Naive thymus-derived CD4-positive, alpha-beta T cell (primary cell): Measurements from ENCODE around the gene F12. TPM values are rescaled to one million over a fixed set of nuclear protein-coding genes. Genes with fewer than 3 reads are reported as not detected.

Experiments
- ATAC-seq: fragments of 150-1000 bp; cut with Tn5 transposase; 2 replicates; pipeline ENCODE4 v1.10.0; 2021; ENCODE audit warnings: mild to moderate bottlenecking, moderate library complexity
- CTCF ChIA-PET: fragments of 350-600 bp; sonication (Branson Sonifier 250); formaldehyde crosslinking; loops from one replicate; lab custom pipeline; 2021; ENCODE audit warnings: antibody characterized with exemption; lab: Charles Lee
- POLR2A ChIA-PET: fragments of 350-600 bp; sonication (Branson Sonifier 250); formaldehyde crosslinking; loops from one replicate; lab custom pipeline; 2021; ENCODE audit warnings: antibody characterized with exemption, inconsistent platforms; lab: Charles Lee
- DNase-seq, 9 donors: peaks; one replicate each; pipeline versions ENCODE4 v3.0.0 to v3.0.0-alpha.2; 2020 to 2022; ENCODE audit warnings: mixed read lengths in 1 of 9
- H3K27ac ChIP-seq: one replicate; pipeline ENCODE4 v1.7.0; 2013; ENCODE audit warnings: mild to moderate bottlenecking, low read depth, low read length, moderate library complexity
- H3K27me3 ChIP-seq, 2 donors: one replicate each; pipeline ENCODE4 v1.7.0; 2013; ENCODE audit warnings: low read length in 2 of 2, mild to moderate bottlenecking in 2 of 2, moderate library complexity in 2 of 2; ENCODE audit not compliant: control insufficient read depth in 2 of 2, insufficient read depth in 2 of 2
- H3K36me3 ChIP-seq, 3 experiments: 1 replicate in 2 of 3; 2 replicates in 1 of 3; pipeline ENCODE4 v1.7.0; 2013; ENCODE audit warnings: low read length in 3 of 3, mild to moderate bottlenecking in 3 of 3, moderate library complexity in 1 of 3; ENCODE audit not compliant: insufficient read depth in 3 of 3, control insufficient read depth in 2 of 3
- H3K4me1 ChIP-seq, 2 donors: one replicate each; pipeline ENCODE4 v1.7.0; 2013; ENCODE audit warnings: low read length in 2 of 2, mild to moderate bottlenecking in 2 of 2, moderate library complexity in 1 of 2; ENCODE audit not compliant: control insufficient read depth in 2 of 2, insufficient read depth in 2 of 2
- H3K4me3 ChIP-seq: 2 replicates; pipeline ENCODE4 v1.7.0; 2013; ENCODE audit warnings: mild to moderate bottlenecking, low read length
- H3K9me3 ChIP-seq, 3 experiments: 1 replicate in 2 of 3; 2 replicates in 1 of 3; pipeline ENCODE4 v1.7.0; 2013; ENCODE audit warnings: low read length in 3 of 3; ENCODE audit not compliant: control insufficient read depth in 2 of 3
- H3K27ac Mint-ChIP-seq, 9 donors: one replicate each; pipeline ENCODE4 v1.8.0; 2020 to 2022; ENCODE audit warnings: mixed read lengths in 9 of 9, mild to moderate bottlenecking in 8 of 9, moderate library complexity in 5 of 9, inconsistent platforms in 2 of 9
- H3K27me3 Mint-ChIP-seq, 5 donors: one replicate each; pipeline ENCODE4 v1.8.0; 2021 to 2022; ENCODE audit warnings: mixed read lengths in 5 of 5, mild to moderate bottlenecking in 1 of 5
- H3K36me3 Mint-ChIP-seq, 5 donors: one replicate each; pipeline ENCODE4 v1.8.0; 2020 to 2022; ENCODE audit warnings: mixed read lengths in 5 of 5, mild to moderate bottlenecking in 3 of 5, inconsistent platforms in 1 of 5
- H3K4me1 Mint-ChIP-seq, 7 donors: one replicate each; pipeline ENCODE4 v1.8.0; 2020 to 2022; ENCODE audit warnings: mixed read lengths in 7 of 7, mild to moderate bottlenecking in 3 of 7, inconsistent platforms in 1 of 7
- H3K4me3 Mint-ChIP-seq, 10 donors: one replicate each; pipeline ENCODE4 v1.8.0; 2020 to 2022; ENCODE audit warnings: mild to moderate bottlenecking in 10 of 10, mixed read lengths in 10 of 10, moderate library complexity in 6 of 10, inconsistent platforms in 2 of 10
- H3K9me3 Mint-ChIP-seq, 11 donors: one replicate each; pipeline ENCODE4 v1.8.0; 2020 to 2022; ENCODE audit warnings: mixed read lengths in 11 of 11, mild to moderate bottlenecking in 4 of 11, inconsistent platforms in 1 of 11, moderate library complexity in 1 of 11
- intact Hi-C, 2 donors: fragments of 100-400 bp; cut with micrococcal nuclease; formaldehyde crosslinking; loops; one replicate each; pipeline ENCODE4 v1.15.1; 2023
- polyA plus RNA-seq, 2 donors: library from polyadenylated mRNA; unstranded; fragments of 300-500 nt; fragmentation: Illumina TruSeq; gene quantifications; one replicate each; pipeline ENCODE4 v1.2.3, GENCODE V29; 2021
- total RNA-seq, 6 experiments: library from RNA in 5 of 6; stranded (reverse) in 5 of 6; gene quantifications; 1 replicate in 5 of 6; 2 replicates in 1 of 6; pipeline ENCODE4 v1.2.3 and lab custom pipeline; 2021 to 2026

The F12 gene
- total and polyA plus RNA-seq, 7 experiments from 2014 or later: 0.16 to 2.1 (median 0.49) TPM; not detected in 3

- intact Hi-C loops: loop anchor here in 1 of 2 donors (10.0 kb wide), 1 partner anchor 1190 kb away; the partner anchor contains the start of gene CLK4
- Mint-ChIP-seq H3K4me3 (peak overlapping the region in 8 of 10 donors; percentile 8 to 87 (median 40)), H3K27ac (peak overlapping the region; percentile 62 to 97 (median 89)), H3K27me3 (no peaks in the 10 kb centered on the region), H3K36me3 (peaks cover 0 to 44% (median 38%) of the 10 kb centered on the region in 5 donors), H3K9me3 (no peaks in the 10 kb centered on the region), H3K4me1 (peaks cover 47 to 96% (median 73%) of the 10 kb centered on the region in 7 donors)
- H3K27ac ChIP-seq: peak overlapping the region; percentile 92
- no peaks in the 10 kb centered on the region for H3K9me3 ChIP-seq
- H3K27me3 ChIP-seq: no peaks in the 10 kb centered on the region
- peaks cover 51 to 86% of the 10 kb centered on the region in 2 donors for H3K4me1 ChIP-seq
- H3K36me3 ChIP-seq: peaks cover 29 to 89% (median 47%) of the 10 kb centered on the region in 3 experiments
- ATAC-seq (no peak), DNase-seq (no peak)
- H3K4me3 ChIP-seq: no peak overlapping the region
- POLR2A ChIA-PET: interaction anchor here (0.9 to 23.7 kb wide), 6 partner anchors 10 to 57 kb away, joined by 3 to 804 read pairs (median 97); partner anchors contain the start of genes GRK6 and PRR7
- CTCF ChIA-PET: interaction anchor here (1.1 to 10.3 kb wide), 3 partner anchors 20 to 68 kb away, joined by 4 to 116 read pairs (median 4); partner anchors contain the start of gene PFN3
Observed at GRCh38 chr5:177434942-177435738, 25.8 kb upstream of the F12 start.

GRCh38 chr5:177434437-177434836, 25.1 kb upstream of the F12 start:
- ATAC-seq (peak; percentile 6), DNase-seq (peak in 2 of 9 donors; percentile 37 to 53)
- peaks cover 0 to 39% (median 31%) of the 10 kb centered on the region in 5 donors for H3K36me3 Mint-ChIP-seq
- no peaks in the 10 kb centered on the region for H3K9me3 ChIP-seq
- peak overlapping the region; percentile 92 for H3K27ac ChIP-seq
- H3K4me3 ChIP-seq: peak overlapping the region; percentile 4
- intact Hi-C loops: loop anchor here in 1 of 2 donors (10.0 kb wide), 1 partner anchor 1190 kb away; the partner anchor contains the start of gene CLK4
- peaks cover 58 to 86% of the 10 kb centered on the region in 2 donors for H3K4me1 ChIP-seq
- POLR2A ChIA-PET: interaction anchor here (0.9 to 23.7 kb wide), 5 partner anchors 10 to 56 kb away, joined by 3 to 804 read pairs (median 15); partner anchors contain the start of genes GRK6 and PRR7
- H3K4me3 Mint-ChIP-seq: peak overlapping the region; percentile 52 to 87 (median 80)
- peaks cover 47 to 96% (median 73%) of the 10 kb centered on the region in 7 donors for H3K4me1 Mint-ChIP-seq
- no peaks in the 10 kb centered on the region for H3K9me3 Mint-ChIP-seq
- CTCF ChIA-PET: interaction anchor here (0.7 to 10.3 kb wide), 4 partner anchors 10 to 69 kb away, joined by 4 to 116 read pairs (median 4); partner anchors contain the start of gene PFN3
- H3K36me3 ChIP-seq: peaks cover 29 to 83% (median 41%) of the 10 kb centered on the region in 3 experiments
- peak overlapping the region; percentile 81 to 97 (median 89) for H3K27ac Mint-ChIP-seq
- H3K27me3 ChIP-seq: no peaks in the 10 kb centered on the region
- H3K27me3 Mint-ChIP-seq: no peaks in the 10 kb centered on the region

GRCh38 chr5:177433658-177434217, 24.4 kb upstream of the F12 start:
- Mint-ChIP-seq H3K4me3 (peak overlapping the region; percentile 33 to 95 (median 74)), H3K36me3 (peaks cover 0 to 43% (median 30%) of the 10 kb centered on the region in 5 donors), H3K4me1 (peaks cover 52 to 96% (median 75%) of the 10 kb centered on the region in 7 donors), H3K27ac (peak overlapping the region; percentile 36 to 97 (median 89)), H3K9me3 (no peaks in the 10 kb centered on the region), H3K27me3 (no peaks in the 10 kb centered on the region)
- Histone ChIP-seq H3K27me3 (no peaks in the 10 kb centered on the region), H3K27ac (peak overlapping the region; percentile 92), H3K9me3 (no peaks in the 10 kb centered on the region), H3K36me3 (peaks cover 29 to 79% (median 40%) of the 10 kb centered on the region in 3 experiments), H3K4me3 (peak overlapping the region; percentile 95), H3K4me1 (peaks cover 62 to 85% of the 10 kb centered on the region in 2 donors)
- ATAC-seq (no peak), DNase-seq (no peak)
- intact Hi-C loops: loop anchor here in 1 of 2 donors (10.0 kb wide), 1 partner anchor 1191 kb away; the partner anchor contains the start of gene CLK4
- CTCF ChIA-PET: interaction anchor here (0.7 to 10.3 kb wide), 6 partner anchors 10 to 69 kb away, joined by 3 to 116 read pairs (median 4); partner anchors contain the start of genes PFN3 and PRR7
- POLR2A ChIA-PET: interaction anchor here (1.3 to 23.7 kb wide), 4 partner anchors 9 to 30 kb away, joined by 6 to 804 read pairs (median 97); partner anchors contain the start of genes GRK6 and PRR7

GRCh38 chr5:177432839-177433657, 23.7 kb upstream of the F12 start:
- H3K4me3 Mint-ChIP-seq: peak overlapping the region; percentile 30 to 95 (median 74)
- intact Hi-C loops: loop anchor here in 1 of 2 donors (10.0 kb wide), 1 partner anchor 1192 kb away; the partner anchor contains the start of gene CLK4
- no peak for ATAC-seq
- peaks cover 0 to 42% (median 26%) of the 10 kb centered on the region in 5 donors for H3K36me3 Mint-ChIP-seq
- H3K4me1 ChIP-seq: peaks cover 67 to 78% of the 10 kb centered on the region in 2 donors
- H3K4me3 ChIP-seq: peak overlapping the region; percentile 95
- ChIA-PET CTCF (interaction anchor here (1.0 to 10.3 kb wide), 6 partner anchors 12 to 68 kb away, joined by 3 to 116 read pairs (median 20); partner anchors contain the start of genes PFN3 and PRR7), POLR2A (interaction anchor here (1.1 to 23.7 kb wide), 6 partner anchors 8 to 38 kb away, joined by 4 to 804 read pairs (median 97); partner anchors contain the start of genes F12, GRK6 and PRR7)
- no peaks in the 10 kb centered on the region for H3K27me3 Mint-ChIP-seq
- H3K36me3 ChIP-seq: peaks cover 29 to 73% (median 39%) of the 10 kb centered on the region in 3 experiments
- peaks cover 50 to 96% (median 69%) of the 10 kb centered on the region in 7 donors for H3K4me1 Mint-ChIP-seq
- no peaks in the 10 kb centered on the region for H3K27me3 ChIP-seq
- no peak for DNase-seq
- H3K27ac ChIP-seq: peak overlapping the region; percentile 92
- no peaks in the 10 kb centered on the region for H3K9me3 ChIP-seq
- H3K27ac Mint-ChIP-seq: peak overlapping the region; percentile 38 to 97 (median 88)
- H3K9me3 Mint-ChIP-seq: no peaks in the 10 kb centered on the region

- H3K4me1 ChIP-seq: peaks cover 67 to 72% of the 10 kb centered on the region in 2 donors
- H3K27ac Mint-ChIP-seq: peak overlapping the region; percentile 91 to 97 (median 94)
- ATAC-seq: no peak
- CTCF ChIA-PET: interaction anchor here (1.0 to 10.3 kb wide), 10 partner anchors 10 to 68 kb away, joined by 3 to 116 read pairs (median 5); partner anchors contain the start of genes F12, PFN3 and PRR7
- peak in 1 of 9 donors; percentile 30 for DNase-seq
- intact Hi-C loops: loop anchor here in 1 of 2 donors (10.0 kb wide), 1 partner anchor 1193 kb away; the partner anchor contains the start of gene CLK4
- peaks cover 43 to 92% (median 72%) of the 10 kb centered on the region in 7 donors for H3K4me1 Mint-ChIP-seq
- H3K4me3 Mint-ChIP-seq: peak overlapping the region; percentile 61 to 96 (median 94)
- H3K36me3 Mint-ChIP-seq: peaks cover 0 to 45% (median 25%) of the 10 kb centered on the region in 5 donors
- H3K9me3 Mint-ChIP-seq: no peaks in the 10 kb centered on the region
- peak overlapping the region; percentile 95 for H3K4me3 ChIP-seq
- H3K27me3 ChIP-seq: no peaks in the 10 kb centered on the region
- peak overlapping the region; percentile 92 for H3K27ac ChIP-seq
- no peaks in the 10 kb centered on the region for H3K27me3 Mint-ChIP-seq
- peaks cover 29 to 65% (median 32%) of the 10 kb centered on the region in 3 experiments for H3K36me3 ChIP-seq
- POLR2A ChIA-PET: interaction anchor here (0.8 to 23.7 kb wide), 9 partner anchors 7 to 76 kb away, joined by 3 to 804 read pairs (median 5); partner anchors contain the start of genes F12, GRK6 and PRR7
- H3K9me3 ChIP-seq: no peaks in the 10 kb centered on the region
Observed at GRCh38 chr5:177432143-177432838, 22.9 kb upstream of the F12 start.
